Measurements from ENCODE around the gene RALGAPA2.

The RALGAPA2 gene

GRCh38 chr20:20630551-20630950 lies 81.9 kb downstream of the RALGAPA2 start:
- no peak overlapping the region for H3K4me3 ChIP-seq (ENCODE audit: low read depth, low read length)
- TF ChIP-seq CTCF (IDR thresholded peaks at IDR 0.05; ENCODE audit: insufficient read depth, low read depth, low read length, missing control alignments), result no peak
- no peak for DNase-seq (ENCODE audit: low read depth)

- no peak for TF ChIP-seq CTCF (IDR thresholded peaks at IDR 0.05; ENCODE audit: insufficient read depth, low read depth, low read length, missing control alignments)
- H3K4me3 ChIP-seq (ENCODE audit: low read depth, low read length), result no peak overlapping the region
- DNase-seq (ENCODE audit: low read depth), result no peak
Observed at GRCh38 chr20:20629556-20630188, 82.8 kb downstream of the RALGAPA2 start.

- no peak for TF ChIP-seq CTCF (IDR thresholded peaks at IDR 0.05; ENCODE audit: insufficient read depth, low read depth, low read length, missing control alignments)
- H3K4me3 ChIP-seq (ENCODE audit: low read depth, low read length), result no peak overlapping the region
- DNase-seq (ENCODE audit: low read depth), result no peak
Observed at GRCh38 chr20:20628314-20628713, 84.1 kb downstream of the RALGAPA2 start.

- DNase-seq (ENCODE audit: low read depth), result no peak
- TF ChIP-seq CTCF (IDR thresholded peaks at IDR 0.05; ENCODE audit: insufficient read depth, low read depth, low read length, missing control alignments), result no peak
Observed at GRCh38 chr20:20627471-20627870, 85.0 kb downstream of the RALGAPA2 start.

GRCh38 chr20:20624914-20625313 lies 87.5 kb downstream of the RALGAPA2 start:
- TF ChIP-seq CTCF (IDR thresholded peaks at IDR 0.05; ENCODE audit: insufficient read depth, low read depth, low read length, missing control alignments), result no peak

More at GRCh38 chr20:20627471-20627870, 85.0 kb downstream of the RALGAPA2 start:
- no peak overlapping the region for H3K4me3 ChIP-seq (ENCODE audit: low read depth, low read length)

GRCh38 chr20:20621195-20621594 lies 91.2 kb downstream of the RALGAPA2 start:
- no peak for DNase-seq (ENCODE audit: low read depth)
- no peak for TF ChIP-seq CTCF (IDR thresholded peaks at IDR 0.05; ENCODE audit: insufficient read depth, low read depth, low read length, missing control alignments)
- no peak overlapping the region for H3K4me3 ChIP-seq (ENCODE audit: low read depth, low read length)

More at GRCh38 chr20:20624914-20625313, 87.5 kb downstream of the RALGAPA2 start:
- no peak for DNase-seq (ENCODE audit: low read depth)
- H3K4me3 ChIP-seq (ENCODE audit: low read depth, low read length), result no peak overlapping the region

GRCh38 chr20:20614391-20614790 lies 98.1 kb downstream of the RALGAPA2 start:
- DNase-seq (ENCODE audit: low read depth), result no peak
- no peak for TF ChIP-seq CTCF (IDR thresholded peaks at IDR 0.05; ENCODE audit: insufficient read depth, low read depth, low read length, missing control alignments)
- no peak overlapping the region for H3K4me3 ChIP-seq (ENCODE audit: low read depth, low read length)

All from GM12865 (cell line).